ENCODE results near the gene EED. TPM values are rescaled to one million over a fixed set of nuclear protein-coding genes. Genes with fewer than 3 reads are reported as not detected.

Gene EED
- total and polyA plus RNA-seq, 2 experiments from 2014 or later: 15.5 to 23.7 TPM

GRCh38 chr11:86234831-86235461 lies 9.6 kb upstream of the EED start:
- Histone ChIP-seq H3K4me3 (no peak overlapping the region), H3K9me3 (ENCODE audit: low read depth) (no peaks in the 10 kb centered on the region), H3K27me3 (no peaks in the 10 kb centered on the region), H3K79me2 (no peaks in the 10 kb centered on the region), H3K36me3 (replicated peaks; ENCODE audit: insufficient read depth, low read depth) (no peaks in the 10 kb centered on the region), H2AFZ (no peak overlapping the region), H3K27ac (no peak overlapping the region), H3K4me1 (ENCODE audit: insufficient read depth) (no peaks in the 10 kb centered on the region), H4K20me1 (ENCODE audit: insufficient read depth, poor library complexity, severe bottlenecking) (no peaks in the 10 kb centered on the region), H3K9me2 (replicated peaks; ENCODE audit: insufficient read depth) (no peaks in the 10 kb centered on the region), H3K4me2 (no peak overlapping the region)
- DNase-seq (ENCODE audit: low spot score): no peak
- 25% methylated on average over 2 of the region's 2 CpGs for WGBS (ENCODE audit: low lambda C conversion rate, missing lambda C conversion rate)
- TF ChIP-seq EZH2phosphoT487 (IDR thresholded peaks at IDR 0.05; ENCODE audit: low read depth, severe bottlenecking, unreplicated experiment): no peak
- TF ChIP-seq EZH2 (IDR thresholded peaks at IDR 0.05; ENCODE audit: borderline replicate concordance): no peak
- no peak for TF ChIP-seq CTCF (IDR thresholded peaks at IDR 0.05; ENCODE audit: poor library complexity)

- WGBS (ENCODE audit: low lambda C conversion rate, missing lambda C conversion rate): 86% methylated on average over 9 of the region's 9 CpGs
- Histone ChIP-seq H3K4me1 (ENCODE audit: insufficient read depth) (no peaks in the 10 kb centered on the region), H3K9me3 (ENCODE audit: low read depth) (no peaks in the 10 kb centered on the region), H3K79me2 (no peaks in the 10 kb centered on the region), H3K4me2 (no peak overlapping the region), H3K27ac (no peak overlapping the region), H3K27me3 (no peaks in the 10 kb centered on the region), H3K36me3 (replicated peaks; ENCODE audit: insufficient read depth, low read depth) (no peaks in the 10 kb centered on the region), H3K9me2 (replicated peaks; ENCODE audit: insufficient read depth) (no peaks in the 10 kb centered on the region), H3K4me3 (no peak overlapping the region), H4K20me1 (ENCODE audit: insufficient read depth, poor library complexity, severe bottlenecking) (no peaks in the 10 kb centered on the region), H2AFZ (no peak overlapping the region)
- no peak for DNase-seq (ENCODE audit: low spot score)
- TF ChIP-seq CTCF (IDR thresholded peaks at IDR 0.05; ENCODE audit: poor library complexity) (no peak), EZH2 (IDR thresholded peaks at IDR 0.05; ENCODE audit: borderline replicate concordance) (no peak), EZH2phosphoT487 (IDR thresholded peaks at IDR 0.05; ENCODE audit: low read depth, severe bottlenecking, unreplicated experiment) (no peak)
Observed at GRCh38 chr11:86237267-86237804, 7.2 kb upstream of the EED start.

GRCh38 chr11:86240164-86240563 lies 4.4 kb upstream of the EED start:
- Histone ChIP-seq H3K36me3 (replicated peaks; ENCODE audit: insufficient read depth, low read depth) (no peaks in the 10 kb centered on the region), H3K79me2 (no peaks in the 10 kb centered on the region)
- 80% methylated on average over 4 of the region's 4 CpGs for WGBS (ENCODE audit: low lambda C conversion rate, missing lambda C conversion rate)

More at GRCh38 chr11:86240164-86240563, 4.4 kb upstream of the EED start:
- H2AFZ ChIP-seq: no peak overlapping the region
- H3K9me3 ChIP-seq (ENCODE audit: low read depth): no peaks in the 10 kb centered on the region
- H4K20me1 ChIP-seq (ENCODE audit: insufficient read depth, poor library complexity, severe bottlenecking): no peaks in the 10 kb centered on the region
- no peak overlapping the region for H3K4me2 ChIP-seq
- H3K4me1 ChIP-seq (ENCODE audit: insufficient read depth): no peaks in the 10 kb centered on the region
- no peak for TF ChIP-seq EZH2 (IDR thresholded peaks at IDR 0.05; ENCODE audit: borderline replicate concordance)
- TF ChIP-seq EZH2phosphoT487 (IDR thresholded peaks at IDR 0.05; ENCODE audit: low read depth, severe bottlenecking, unreplicated experiment): no peak
- TF ChIP-seq CTCF (IDR thresholded peaks at IDR 0.05; ENCODE audit: poor library complexity): no peak
- H3K27ac ChIP-seq: no peak overlapping the region
- H3K4me3 ChIP-seq: no peak overlapping the region
- no peaks in the 10 kb centered on the region for H3K27me3 ChIP-seq
- no peak for DNase-seq (ENCODE audit: low spot score)
- H3K9me2 ChIP-seq (replicated peaks; ENCODE audit: insufficient read depth): no peaks in the 10 kb centered on the region

Measured in hepatocyte (in vitro differentiated cells).